NT2/D1 (cell line): ENCODE data around the gene RALGPS2.

ENCODE experiments used
- SUZ12 ChIP-seq: IDR thresholded peaks from 2 replicates; pipeline ENCODE4 v1.6.1; 2011; ENCODE audit not compliant: insufficient read length, insufficient read depth; ENCODE audit errors: extremely low read depth
- ZNF274 ChIP-seq: IDR thresholded peaks from 2 replicates; pipeline ENCODE4 v1.6.1; 2011; ENCODE audit warnings: mild to moderate bottlenecking, low read depth, low read length

DNA sequence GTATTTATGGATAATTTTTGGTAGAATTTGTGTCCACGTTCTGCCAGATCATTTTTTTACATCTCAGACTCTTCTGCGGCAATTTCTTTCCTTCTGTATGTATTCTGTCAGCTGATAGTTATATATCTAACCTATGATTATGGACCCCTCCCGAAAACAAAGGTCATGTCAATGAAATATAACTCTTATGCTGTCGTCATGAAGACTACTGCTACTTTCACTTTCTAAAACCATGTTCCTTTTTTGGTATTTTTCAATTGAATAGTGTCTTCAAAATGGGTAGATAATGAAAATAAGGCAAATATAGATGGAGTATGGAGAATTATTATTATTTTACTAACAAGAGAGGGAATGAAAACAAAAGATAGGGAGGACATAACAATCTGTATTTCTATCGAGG, 142.6 kb downstream of the RALGPS2 start:
- TF ChIP-seq SUZ12 (no peak), ZNF274 (no peak)
